ENCODE measurements around the gene IL17C.

Gene IL17C

DNA sequence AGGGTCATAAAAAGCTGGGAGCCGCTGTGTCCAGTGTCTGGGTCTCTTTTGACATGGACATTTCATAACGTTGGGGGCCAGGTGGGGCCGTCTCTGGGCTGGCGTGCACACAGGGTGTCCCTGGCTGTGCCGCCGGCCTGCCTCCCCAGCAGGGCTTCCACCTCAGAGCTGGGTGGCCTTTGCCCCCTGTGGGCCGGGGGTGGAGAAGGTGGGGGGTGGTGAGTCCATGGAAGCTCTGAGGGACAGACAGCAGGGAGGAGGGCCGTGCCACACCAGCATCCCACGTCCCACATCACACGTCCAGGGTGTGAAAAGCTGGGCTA, 48.8 kb downstream of the IL17C start:
- DNase-seq, result no peak

DNA sequence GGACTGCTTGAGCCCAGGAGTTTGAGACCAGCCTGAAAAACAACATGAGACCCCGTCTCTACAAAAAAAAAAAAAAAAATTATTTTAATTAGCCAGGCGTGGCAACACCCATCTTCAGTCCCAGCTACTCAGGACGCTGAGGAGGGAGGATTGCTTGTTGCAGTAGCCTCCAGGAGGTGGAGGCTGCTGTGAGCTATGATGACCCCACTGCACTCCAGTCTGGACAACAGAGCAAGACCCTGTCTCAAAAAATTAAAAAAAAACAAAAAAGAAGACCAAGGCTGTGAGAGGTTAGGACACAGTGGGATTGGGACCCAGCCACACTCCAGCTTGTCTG, 49.3 kb downstream of the IL17C start:
- no peak for DNase-seq

DNA sequence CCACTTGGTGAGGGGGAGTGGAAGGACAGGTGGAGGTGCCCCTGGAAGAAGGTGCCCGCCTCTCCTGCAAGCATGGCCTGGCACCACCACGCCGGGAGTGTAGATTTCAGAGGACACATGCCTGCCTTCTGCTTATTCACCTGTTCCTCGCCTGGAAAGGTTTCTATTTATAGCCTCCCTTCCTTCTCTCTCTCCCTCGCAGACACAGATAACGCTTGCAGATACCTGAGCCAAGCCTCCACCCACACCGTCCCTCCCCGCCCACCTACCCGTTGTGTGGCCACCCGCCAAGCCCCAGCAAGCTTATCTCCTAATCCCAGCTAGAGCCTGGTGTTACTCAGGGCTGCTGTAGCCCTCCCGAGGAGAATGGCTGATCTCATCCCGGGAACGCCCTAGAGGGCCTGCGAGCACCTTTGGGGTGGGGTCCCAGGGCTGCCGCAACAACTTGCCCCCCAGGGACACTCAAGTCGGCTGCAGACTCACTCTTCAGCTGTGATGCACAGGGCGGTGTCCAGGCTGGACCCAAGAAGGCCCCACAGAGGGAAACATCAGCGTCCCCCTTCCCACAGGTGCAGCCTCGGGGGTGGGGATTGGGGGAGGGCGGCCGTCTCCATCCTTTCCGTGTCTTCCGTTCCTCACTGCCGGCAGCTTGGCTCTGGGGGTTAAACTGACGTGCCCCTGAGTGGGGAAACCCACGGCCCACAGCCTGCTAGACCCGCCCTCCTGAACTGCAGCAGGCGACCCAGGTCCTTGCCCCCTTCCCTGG, 49.8 kb downstream of the IL17C start:
- no peak for DNase-seq
